SU-DHL-6 (cell line): ENCODE results near the gene INPP4A.

Source experiments
- H2AFZ ChIP-seq: fragments of 200-600 bp; sonication (generic); 2 replicates; pipeline ENCODE4 v1.6.1; 2014; ENCODE audit warnings: low read depth, mild to moderate bottlenecking, moderate library complexity, mixed read lengths, antibody characterized with exemption, low read length; ENCODE audit not compliant: severe bottlenecking
- H3F3A ChIP-seq: fragments of 200-600 bp; shearing (Covaris generic); 2 replicates; pipeline ENCODE4 v1.6.0; 2016; ENCODE audit warnings: antibody characterized with exemption, mild to moderate bottlenecking; ENCODE audit not compliant: insufficient read depth
- H3K27ac ChIP-seq: fragments of 200-600 bp; sonication (generic); 2 replicates; pipeline ENCODE4 v1.5.1; 2016; ENCODE audit warnings: low read depth, mild to moderate bottlenecking, low read length, moderate library complexity, mixed read lengths
- H3K27me3 ChIP-seq: fragments of 200-600 bp; sonication (generic), shearing (Covaris generic); 2 replicates; pipeline ENCODE4 v1.6.0; 2014; ENCODE audit warnings: mild to moderate bottlenecking, low read length
- H3K36me3 ChIP-seq: fragments of 200-600 bp; sonication (generic); 2 replicates; pipeline ENCODE4 v1.6.1; 2014; ENCODE audit warnings: mild to moderate bottlenecking, low read length, mixed read lengths
- H3K4me2 ChIP-seq: fragments of 300-600, 200-600 bp; shearing (Covaris generic), sonication (generic); 2 replicates; pipeline ENCODE4 v1.6.0; 2014; ENCODE audit warnings: low read length, low read depth, mild to moderate bottlenecking; ENCODE audit not compliant: poor library complexity, severe bottlenecking
- H3K4me3 ChIP-seq: fragments of 200-600 bp; sonication (generic); 2 replicates; pipeline ENCODE4 v1.5.1; 2014; ENCODE audit warnings: antibody characterized with exemption, low read length, mild to moderate bottlenecking, mixed read lengths; ENCODE audit not compliant: insufficient read depth, poor library complexity, severe bottlenecking
- H3K79me2 ChIP-seq: fragments of 200-600 bp; sonication (generic); 2 replicates; pipeline ENCODE4 v1.6.1; 2014; ENCODE audit warnings: mild to moderate bottlenecking, low read length, moderate library complexity; ENCODE audit not compliant: insufficient read depth
- H3K9ac ChIP-seq: fragments of 200-600 bp; sonication (generic); 2 replicates; pipeline ENCODE4 v1.7.0; 2014; ENCODE audit warnings: mild to moderate bottlenecking, low read length
- H3K9me2 ChIP-seq: fragments of 200-600 bp; sonication (generic); replicated peaks from 2 replicates; pipeline ENCODE4 v1.6.1; 2014; ENCODE audit warnings: low read length; ENCODE audit not compliant: insufficient read depth
- H3K9me3 ChIP-seq: fragments of 200-600 bp; sonication (generic); 2 replicates; pipeline ENCODE4 v1.6.1; 2014; ENCODE audit warnings: low read length, mixed read lengths; ENCODE audit not compliant: insufficient read depth
- H4K20me1 ChIP-seq: fragments of 200-600 bp; sonication (generic); 2 replicates; pipeline ENCODE4 v1.6.1; 2014; ENCODE audit warnings: low read depth, mild to moderate bottlenecking, antibody characterized with exemption, low read length, moderate library complexity, mixed read lengths
- CTCF ChIP-seq: fragments of 200-600 bp; sonication (generic); IDR thresholded peaks from one replicate; pipeline ENCODE4 v1.5.1; 2017; ENCODE audit warnings: antibody characterized with exemption, mild to moderate bottlenecking, low read length, moderate library complexity; ENCODE audit not compliant: insufficient read depth, poor library complexity, severe bottlenecking
- EZH2phosphoT487 ChIP-seq: fragments of 200-600 bp; sonication (generic), shearing (Covaris generic); conservative IDR thresholded peaks from 2 replicates; pipeline ENCODE4 v1.6.1; 2018; ENCODE audit warnings: mild to moderate bottlenecking, antibody characterized with exemption, low read length, moderate library complexity, mixed read lengths

Gene INPP4A

GRCh38 chr2:98448441-98449145 lies 3.9 kb downstream of the INPP4A start:
- TF ChIP-seq EZH2phosphoT487: no peak
- TF ChIP-seq CTCF: no peak
- no peak overlapping the region for H3K9ac ChIP-seq
- 0 out of 2 replicates have a peak, but pooled peaks cover 4% of the 10 kb centered on the region for H3F3A ChIP-seq
- no peaks in the 10 kb centered on the region for H3K9me3 ChIP-seq
- no peaks in the 10 kb centered on the region for H3K9me2 ChIP-seq
- H4K20me1 ChIP-seq: 0 out of 2 replicates have a peak, but pooled peaks cover 3% of the 10 kb centered on the region
- no peak overlapping the region for H3K4me2 ChIP-seq
- H2AFZ ChIP-seq: no peak overlapping the region
- H3K27me3 ChIP-seq: no peaks in the 10 kb centered on the region
- H3K4me3 ChIP-seq: no peak overlapping the region
- no peaks in the 10 kb centered on the region for H3K79me2 ChIP-seq
- H3K36me3 ChIP-seq: no peaks in the 10 kb centered on the region
- H3K27ac ChIP-seq: no peak overlapping the region

GRCh38 chr2:98452396-98453027 lies 7.9 kb downstream of the INPP4A start:
- Histone ChIP-seq H2AFZ (no peak overlapping the region), H3K27ac (no peak overlapping the region), H4K20me1 (0 out of 2 replicates have a peak, but pooled peaks cover 3% of the 10 kb centered on the region), H3K4me3 (no peak overlapping the region), H3K27me3 (no peaks in the 10 kb centered on the region), H3K9me2 (no peaks in the 10 kb centered on the region), H3K9ac (no peak overlapping the region), H3F3A (no peaks in the 10 kb centered on the region), H3K9me3 (no peaks in the 10 kb centered on the region), H3K4me2 (no peak overlapping the region), H3K79me2 (no peaks in the 10 kb centered on the region), H3K36me3 (no peaks in the 10 kb centered on the region)
- TF ChIP-seq CTCF (no peak), EZH2phosphoT487 (no peak)

GRCh38 chr2:98453083-98453482 lies 8.4 kb downstream of the INPP4A start:
- no peak for TF ChIP-seq CTCF
- no peak for TF ChIP-seq EZH2phosphoT487
- Histone ChIP-seq H3K27ac (no peak overlapping the region), H3F3A (no peaks in the 10 kb centered on the region), H3K27me3 (no peaks in the 10 kb centered on the region), H3K79me2 (no peaks in the 10 kb centered on the region), H3K36me3 (no peaks in the 10 kb centered on the region), H3K9ac (no peak overlapping the region), H3K4me3 (no peak overlapping the region), H3K9me2 (no peaks in the 10 kb centered on the region), H3K9me3 (no peaks in the 10 kb centered on the region), H2AFZ (no peak overlapping the region), H3K4me2 (no peak overlapping the region), H4K20me1 (0 out of 2 replicates have a peak, but pooled peaks cover 3% of the 10 kb centered on the region)
